GM12892 (cell line): ENCODE data around the gene FEM1B.

ENCODE experiments used
- POLR2A ChIP-seq: IDR thresholded peaks from 2 replicates; pipeline ENCODE4 v1.6.1; 2011; ENCODE audit warnings: low read depth, low read length, control low read depth
- POLR2AphosphoS5 ChIP-seq: IDR thresholded peaks from 2 replicates; pipeline ENCODE4 v1.6.1; 2011; ENCODE audit warnings: low read depth, low read length, control low read depth
- TAF1 ChIP-seq: IDR thresholded peaks from 2 replicates; pipeline ENCODE4 v1.6.1; 2011; ENCODE audit warnings: low read depth, mild to moderate bottlenecking, control low read depth, low read length, borderline replicate concordance

DNA sequence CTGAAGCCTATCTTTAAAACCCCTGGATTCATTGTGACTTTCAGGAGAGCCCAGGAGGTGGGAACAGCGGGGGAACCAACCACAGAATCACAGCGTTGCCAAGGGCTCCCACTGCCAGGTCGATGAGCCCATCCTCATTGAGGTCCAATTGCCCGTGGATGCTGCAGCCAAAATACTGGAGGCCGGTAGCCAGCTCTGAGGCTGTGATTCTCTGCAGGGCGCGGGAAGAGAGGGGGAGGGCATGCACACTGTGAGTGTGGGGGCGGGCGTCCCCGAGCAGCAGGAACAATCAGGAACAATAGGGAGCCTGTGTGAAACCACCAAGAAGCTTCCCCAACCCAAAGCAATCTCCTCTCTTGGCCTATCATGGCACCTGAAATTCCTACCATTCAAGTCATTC lies 53.4 kb downstream of the FEM1B start:
- TF ChIP-seq POLR2A (no peak), POLR2AphosphoS5 (no peak), TAF1 (no peak)
